ENCODE results near the gene EMC1.
"Not testable (repeated sequence)": the region's sequence is repeated elsewhere in the genome, so short reads cannot be mapped to it uniquely, and the experiment has no call there.

Gene EMC1

DNA sequence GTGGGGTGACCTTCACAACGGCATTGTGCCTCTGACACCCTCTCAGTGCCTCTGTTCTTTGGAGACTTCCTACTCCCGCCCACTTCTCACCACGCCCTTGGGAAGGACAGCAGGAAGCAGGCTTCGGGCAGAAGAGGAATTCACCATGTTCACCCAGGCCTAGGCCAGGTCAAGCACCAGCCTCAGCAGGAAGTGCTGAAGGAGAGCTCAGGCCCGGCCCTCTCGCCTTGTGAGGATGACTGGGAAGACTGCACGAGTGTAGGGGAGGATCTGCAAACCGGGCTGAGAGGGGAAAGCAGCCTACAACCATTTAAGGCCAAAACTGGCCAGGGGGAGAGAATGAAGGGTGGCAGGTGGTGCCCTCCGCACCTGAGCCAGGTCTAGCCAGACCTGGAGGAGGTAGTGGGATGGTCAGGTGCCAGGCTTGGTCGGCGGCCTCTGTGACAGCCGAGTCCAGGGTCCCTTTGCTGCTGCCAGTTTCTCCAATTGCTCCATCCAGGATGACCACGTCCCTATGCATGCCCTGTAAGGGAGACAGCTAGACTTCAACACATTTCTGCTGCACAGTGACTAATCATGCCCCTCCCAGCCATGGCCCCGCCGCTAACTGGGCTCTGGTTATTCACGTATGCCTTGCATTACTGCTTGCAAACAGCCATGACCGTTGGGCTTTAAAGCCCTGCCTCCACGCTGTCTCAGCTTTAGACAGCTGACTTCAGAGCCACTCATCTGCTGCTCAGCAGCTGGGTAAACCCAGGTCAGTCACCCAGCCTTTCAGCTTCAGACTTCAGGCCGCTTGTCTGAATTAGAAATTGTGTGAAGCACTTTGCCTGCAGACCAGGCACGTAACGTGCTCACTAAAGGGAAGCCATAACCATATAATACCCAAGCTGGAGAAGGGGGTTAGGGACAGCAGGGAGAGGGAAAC, 9.2 kb upstream of the EMC1 start:
- DNase-seq = no peak

DNA sequence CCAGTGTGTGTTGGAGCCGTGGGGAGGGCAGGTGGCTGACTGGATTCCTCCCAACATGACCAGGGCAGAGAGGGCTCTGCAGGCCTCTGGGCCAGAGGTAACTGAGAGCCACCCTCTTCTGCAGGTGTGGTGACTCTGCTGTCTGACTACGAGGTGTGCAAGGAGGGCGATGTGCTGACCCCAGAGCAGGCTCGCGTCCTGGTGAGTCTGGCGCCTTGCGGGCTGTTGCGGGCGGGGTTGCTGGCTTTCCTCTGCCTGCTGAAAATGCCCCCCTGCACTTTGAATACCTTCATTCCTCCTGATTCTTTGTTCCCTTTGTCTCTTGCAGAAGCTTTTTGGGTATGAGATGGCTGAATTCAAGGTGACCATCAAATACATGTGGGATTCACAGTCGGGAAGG, 7.0 kb upstream of the EMC1 start:
- DNase-seq = no peak

DNA sequence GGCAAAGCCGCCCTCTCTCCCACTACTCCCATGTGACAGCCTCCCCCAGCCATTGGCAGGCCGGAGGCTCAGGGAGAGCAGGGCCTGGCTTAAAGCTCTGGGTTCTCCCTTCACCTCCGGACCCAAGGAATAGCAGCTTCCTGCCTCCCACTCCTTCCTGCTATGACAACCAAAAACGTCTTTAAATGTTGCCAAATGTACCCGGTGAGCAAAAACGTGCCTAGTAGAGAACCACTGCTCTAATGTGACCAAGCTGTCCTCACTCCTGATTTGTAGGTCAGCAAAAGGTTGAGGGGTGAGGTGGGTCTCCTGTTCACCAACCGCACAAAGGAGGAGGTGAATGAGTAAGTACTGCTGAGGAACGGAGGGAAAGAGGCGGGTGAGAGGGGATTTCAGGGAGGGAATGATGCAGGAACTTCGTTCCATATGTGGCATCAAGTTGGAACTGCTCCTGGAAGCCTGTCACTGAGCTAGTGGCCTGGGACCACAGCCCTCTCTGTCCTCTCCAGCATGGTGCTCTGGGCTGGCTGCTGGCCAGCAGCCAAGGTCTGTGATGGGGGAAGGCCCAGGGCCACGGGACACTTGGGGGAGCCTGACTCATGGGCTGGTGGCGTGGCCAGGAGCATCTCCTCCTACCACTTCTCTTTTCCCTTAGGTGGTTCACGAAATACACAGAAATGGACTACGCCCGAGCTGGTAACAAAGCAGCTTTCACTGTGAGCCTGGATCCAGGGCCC, 6.0 kb upstream of the EMC1 start:
- no peak for DNase-seq

DNA sequence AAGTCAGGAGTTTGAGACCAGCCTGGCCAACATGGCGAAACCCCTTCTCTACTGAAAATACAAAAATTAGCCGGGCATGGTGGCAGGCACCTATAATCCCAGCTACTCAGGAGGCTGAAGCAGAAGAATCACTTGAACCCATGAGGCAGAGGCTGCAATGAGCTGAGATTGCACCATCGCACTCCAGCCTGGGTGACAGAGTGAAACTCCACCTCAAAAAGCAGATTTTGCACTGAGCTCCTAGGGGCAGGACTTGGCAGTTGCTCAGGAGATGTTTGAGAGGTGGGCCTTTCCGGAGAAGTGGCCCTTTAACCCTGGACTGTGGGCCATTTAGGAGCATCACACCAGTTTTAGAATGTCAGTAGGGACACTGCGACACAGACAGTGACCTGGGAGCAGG, 5.0 kb upstream of the EMC1 start:
- DNase-seq = not testable (repeated sequence)

DNA sequence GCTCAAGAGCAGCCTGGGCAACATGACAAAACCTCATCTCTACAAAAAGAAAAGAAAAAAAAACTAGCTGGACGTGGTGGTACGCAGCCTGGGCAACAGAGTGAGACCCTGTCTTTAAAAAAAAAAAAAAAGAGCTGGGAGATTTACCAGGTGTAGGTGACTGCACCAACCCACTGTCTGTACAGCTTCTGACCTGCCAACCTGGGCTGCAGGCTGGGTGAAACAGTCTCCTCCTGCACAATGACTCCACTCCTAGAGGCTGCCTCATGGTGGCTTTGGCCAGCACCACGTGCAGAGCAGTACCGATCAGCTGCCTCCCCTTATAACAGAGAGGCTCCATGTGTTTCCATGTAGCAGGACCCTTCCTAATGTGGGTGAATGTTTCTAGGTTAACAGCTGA, 4.0 kb upstream of the EMC1 start:
- no peak for DNase-seq

DNA sequence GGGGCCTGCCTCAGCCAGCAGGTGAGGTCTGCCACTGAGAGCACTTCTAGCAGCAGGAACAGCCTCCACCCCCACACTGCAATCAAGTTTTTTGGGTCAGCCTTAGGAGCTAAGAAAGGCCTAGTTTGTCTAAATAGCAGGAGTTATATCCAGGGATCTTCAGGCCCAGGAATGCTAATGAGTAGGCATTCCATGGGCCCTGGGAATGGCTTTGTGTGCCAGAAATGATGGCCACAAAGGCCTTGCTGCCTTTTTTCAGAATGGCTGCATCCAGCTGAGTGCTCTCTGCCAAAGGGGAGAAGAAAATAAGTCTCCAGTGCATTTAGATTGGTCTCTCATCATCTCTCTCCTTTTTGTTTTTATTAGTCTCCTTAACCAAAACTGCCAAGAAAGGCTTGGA, 3.1 kb upstream of the EMC1 start:
- no peak for DNase-seq

DNA sequence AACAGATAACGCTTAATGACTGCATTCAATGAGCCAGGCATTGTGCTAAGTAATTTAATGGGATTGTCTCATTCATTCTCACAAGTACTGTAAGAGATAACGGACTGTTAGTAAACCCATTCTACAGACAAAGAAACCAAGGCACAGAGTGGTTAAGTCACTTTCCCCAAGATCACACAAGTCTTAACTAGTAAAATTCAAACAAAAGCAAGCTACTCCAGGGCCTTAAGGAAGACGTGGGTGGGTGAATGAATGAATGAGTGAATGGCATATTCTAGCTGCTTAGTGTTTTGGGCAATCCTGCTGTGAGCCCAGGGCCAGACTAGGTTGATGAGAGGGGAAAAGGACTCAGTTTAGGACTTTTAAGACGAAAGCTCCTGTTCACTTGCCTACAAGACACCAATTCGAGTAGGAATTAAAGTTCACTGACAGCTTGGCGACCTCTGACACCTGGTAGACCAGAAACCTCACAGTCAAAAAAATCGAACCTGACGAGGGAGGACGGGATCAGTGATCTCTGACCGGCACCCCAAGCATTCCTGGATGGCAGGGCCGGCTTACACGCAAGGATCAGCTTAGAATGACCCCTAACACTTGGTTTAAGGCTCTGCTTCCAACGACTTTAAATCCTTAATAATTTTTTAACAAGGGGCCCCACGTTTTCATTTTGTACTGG, 557 bp downstream of the EMC1 start:
- DNase-seq = no peak

DNA sequence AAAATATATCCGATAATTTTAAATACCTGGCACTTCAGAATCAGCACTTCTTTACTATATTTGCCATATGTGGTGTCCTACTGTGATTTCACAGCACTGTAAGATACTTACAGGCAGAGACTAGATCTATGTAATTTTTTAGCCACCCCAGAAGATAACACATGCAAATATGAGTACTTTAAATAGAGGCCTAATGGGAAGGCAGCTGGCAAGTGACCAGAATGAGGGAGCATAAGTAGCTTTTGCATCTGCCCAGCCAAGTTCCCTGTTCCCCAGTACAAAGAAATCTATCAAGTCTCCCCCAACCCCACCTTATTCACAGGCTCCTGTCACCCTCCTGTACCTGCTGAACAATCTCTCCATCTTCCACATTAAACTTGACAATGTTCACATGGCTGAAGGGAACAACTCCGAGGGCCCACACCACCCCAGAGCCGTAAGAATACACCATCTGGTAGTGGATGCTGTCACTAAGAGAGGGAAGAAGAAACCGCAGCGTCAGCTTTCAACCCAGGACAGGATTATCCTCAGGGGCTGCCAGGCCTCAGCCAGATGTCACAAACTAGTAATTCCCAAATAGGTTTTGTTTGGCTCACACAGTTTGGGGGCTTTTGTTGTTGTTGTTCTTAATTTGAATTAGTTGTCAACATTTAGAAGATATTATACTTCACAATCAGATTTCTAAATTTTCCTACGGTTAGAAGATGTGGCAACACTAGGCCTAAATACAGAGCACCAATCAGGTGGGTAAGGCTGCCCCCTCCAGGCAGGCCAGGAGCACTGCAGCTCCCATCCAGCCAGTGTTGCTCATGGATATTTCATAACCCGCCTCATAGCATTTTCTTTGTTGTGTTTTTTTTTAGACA, 10.4 kb downstream of the EMC1 start:
- no peak for DNase-seq

DNA sequence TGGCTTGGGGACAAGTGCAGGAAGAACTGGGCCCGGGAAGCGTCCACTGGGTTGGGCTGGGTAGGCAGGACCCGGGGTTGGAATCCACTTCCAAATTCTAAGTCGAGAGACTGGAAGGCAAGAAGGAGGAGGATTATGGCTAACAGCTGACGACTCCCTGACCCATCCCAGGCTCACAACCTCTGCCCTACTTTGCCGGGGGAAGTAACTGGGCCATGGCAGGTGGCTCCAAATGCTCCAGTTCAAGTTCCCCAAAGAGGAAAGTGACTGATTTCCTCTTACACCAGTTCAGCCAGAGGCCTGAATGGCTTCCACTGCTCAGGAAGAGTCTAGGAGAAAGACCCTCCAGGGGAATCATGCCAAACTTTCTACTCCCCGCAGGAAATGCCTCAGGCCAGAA, 11.4 kb downstream of the EMC1 start:
- DNase-seq = no peak

DNA sequence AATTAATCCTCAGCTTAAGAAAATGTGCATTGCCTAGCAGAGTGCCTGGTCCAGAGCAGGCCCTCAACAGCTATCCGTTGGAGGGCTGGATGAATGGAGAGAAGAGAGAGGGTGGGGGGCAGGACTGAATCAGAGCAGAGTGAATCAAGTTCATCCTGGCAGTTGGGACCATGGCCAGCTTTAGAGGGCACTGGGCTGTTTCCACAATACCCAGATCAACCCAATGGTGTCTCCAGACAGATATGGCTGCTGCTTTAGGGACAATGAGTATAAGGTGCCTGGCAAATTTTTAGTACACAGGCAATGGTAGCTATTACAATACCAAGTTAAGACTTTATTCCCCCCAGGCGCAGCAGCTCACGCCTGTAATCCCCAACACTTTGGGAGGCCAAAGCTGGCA, 17.1 kb downstream of the EMC1 start:
- no peak for DNase-seq

DNA sequence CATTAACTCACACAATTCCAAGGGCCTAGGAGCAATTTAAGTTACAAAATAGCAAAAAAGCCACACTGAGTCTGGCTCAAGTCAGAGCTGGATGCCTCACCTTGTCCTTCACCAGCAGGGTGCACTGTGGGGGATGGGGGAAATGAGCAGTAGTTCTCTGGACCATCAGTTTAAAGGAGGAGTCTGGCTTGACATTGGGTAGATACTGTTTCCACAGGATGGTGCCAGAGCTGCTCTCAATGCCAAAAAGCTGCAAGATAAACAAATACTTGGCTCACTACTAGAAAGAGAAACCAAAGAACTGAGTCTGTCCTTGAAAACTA, 18.8 kb downstream of the EMC1 start:
- DNase-seq = no peak

DNA sequence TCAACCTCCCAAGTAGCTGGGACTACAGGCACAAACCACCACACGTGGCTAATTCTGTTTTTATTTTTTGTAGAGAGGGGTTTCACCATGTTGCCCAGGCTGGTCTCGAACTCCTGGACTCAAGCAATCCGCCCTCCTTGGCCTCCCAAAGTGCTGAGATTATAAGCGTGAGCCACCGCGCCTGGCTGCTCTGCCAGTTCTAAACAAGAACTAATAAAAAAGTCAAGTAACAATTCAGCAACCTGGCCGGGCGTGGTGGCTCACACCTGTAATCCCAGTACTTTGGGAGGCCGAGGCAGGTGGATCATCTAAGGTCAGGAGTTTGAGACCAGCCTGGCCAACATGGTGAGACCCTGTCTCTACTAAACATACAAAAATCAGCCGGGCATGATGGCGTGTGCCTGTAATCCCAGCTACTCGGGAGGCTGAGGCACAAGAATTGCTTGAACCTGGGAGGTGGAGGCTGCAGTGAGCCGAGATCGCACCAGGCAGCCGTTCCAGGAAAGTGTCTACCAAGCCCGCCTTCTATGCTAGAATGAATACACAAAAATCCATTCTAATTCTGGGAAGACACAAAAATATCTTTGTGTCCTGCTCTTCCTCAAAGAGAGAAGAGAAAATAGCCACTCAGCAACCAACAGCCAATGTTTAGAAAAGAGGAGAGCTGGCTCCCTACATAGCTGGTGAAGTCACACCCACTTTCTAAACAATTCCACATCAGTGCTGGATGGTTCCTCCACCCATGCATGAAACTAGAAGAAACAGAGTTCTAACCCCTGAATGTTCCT, 19.4 kb downstream of the EMC1 start:
- not testable (repeated sequence) for DNase-seq

DNA sequence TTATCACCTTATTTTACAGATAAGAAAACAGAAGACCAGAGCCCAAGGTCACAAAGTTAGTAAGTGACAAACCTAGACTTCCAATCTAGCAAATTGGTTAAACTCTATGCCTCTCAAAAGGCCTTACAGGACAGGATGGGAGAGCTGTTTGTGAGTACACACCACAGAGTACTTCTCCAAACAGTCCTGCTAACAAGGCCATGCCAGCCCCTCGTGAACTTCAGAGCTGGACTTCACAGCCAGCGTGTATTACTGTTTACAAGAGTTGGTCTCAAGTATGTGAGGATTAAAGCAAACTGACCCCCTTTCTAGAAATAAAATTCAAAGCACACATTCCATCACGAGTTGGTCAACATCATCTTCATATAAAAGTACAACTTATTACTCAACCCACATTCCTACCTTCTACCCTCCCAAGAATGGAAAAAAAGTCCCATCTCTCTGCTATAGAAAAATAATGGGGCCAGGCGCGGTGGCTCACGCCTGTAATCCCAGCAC, 21.4 kb downstream of the EMC1 start:
- no peak for DNase-seq

DNA sequence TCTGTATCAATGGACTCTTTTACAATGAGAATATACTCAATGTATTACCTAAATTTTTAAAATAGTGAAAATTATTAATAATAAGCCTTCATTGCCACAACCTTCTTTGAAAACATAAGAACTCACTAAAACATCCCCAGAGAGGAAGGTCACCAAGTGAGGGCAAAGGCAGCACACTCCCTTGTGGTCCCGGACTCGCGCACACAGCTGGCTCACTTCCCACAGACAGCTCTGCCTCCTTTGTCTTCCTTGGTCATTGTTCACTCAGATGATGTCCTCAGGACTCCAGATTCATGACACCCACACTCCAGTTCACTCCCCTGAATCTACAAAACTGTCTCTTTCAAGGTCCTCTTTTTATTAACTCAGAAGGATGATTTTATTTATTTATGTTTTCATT, 22.1 kb downstream of the EMC1 start:
- no peak for DNase-seq

DNA sequence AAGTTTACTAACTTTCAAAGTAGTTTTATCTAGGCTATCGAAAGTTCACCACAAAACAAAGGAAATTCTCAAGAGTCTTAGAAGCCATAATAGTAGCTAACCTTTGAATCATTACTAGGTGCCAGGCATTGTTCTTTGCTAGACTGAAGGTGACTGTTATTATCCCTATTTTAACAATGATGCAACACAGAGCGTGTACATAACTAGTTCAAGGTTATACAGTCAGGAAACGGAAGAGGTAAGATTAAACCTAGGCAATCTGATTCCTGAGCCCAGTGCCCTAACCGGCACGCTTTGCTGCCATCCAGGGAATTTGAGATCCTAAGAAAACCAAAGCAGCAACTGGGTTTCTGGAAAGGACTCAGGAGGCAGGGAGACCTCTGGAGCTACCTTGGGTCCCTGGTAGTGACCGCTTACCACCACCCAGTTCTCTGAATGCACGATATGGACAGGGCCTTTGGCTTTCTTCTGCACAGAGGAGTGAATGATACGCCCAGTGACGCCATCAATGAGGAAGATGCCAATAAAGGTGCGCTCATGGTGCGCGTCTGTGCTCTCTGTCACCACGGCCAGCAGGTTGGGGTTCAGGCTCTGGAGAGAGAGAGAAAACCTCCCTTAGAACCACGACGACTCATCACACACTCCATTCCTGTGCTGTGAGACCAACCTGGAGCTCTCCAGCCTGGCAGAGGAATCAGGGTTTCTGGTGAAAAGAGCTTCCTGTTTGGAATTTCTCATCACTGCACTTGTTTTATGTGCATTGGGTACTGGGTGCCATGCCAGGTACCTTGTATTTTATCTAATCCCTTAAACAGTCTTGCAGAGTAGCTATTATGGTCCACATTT, 28.1 kb downstream of the EMC1 start:
- no peak for DNase-seq

DNA sequence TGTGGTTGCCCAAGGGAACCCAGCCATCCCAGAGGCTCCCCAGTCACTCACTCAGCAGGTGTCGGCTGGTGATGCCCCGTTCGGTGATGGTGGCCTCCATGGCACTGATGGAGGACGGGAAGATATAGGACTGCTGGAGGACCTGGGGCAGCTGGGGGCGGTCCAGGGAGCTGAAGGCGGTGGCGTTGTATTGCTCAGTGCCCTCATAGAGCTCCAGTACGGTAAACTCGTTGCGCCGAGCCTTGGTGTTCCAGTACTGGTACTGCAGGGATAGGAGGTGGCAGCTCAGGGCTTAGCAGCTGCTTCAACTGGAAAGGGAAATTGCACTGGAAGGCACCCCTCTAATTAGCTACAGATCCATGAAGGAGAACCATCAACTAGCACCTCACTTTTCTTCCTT, 28.8 kb downstream of the EMC1 start:
- no peak for DNase-seq

DNA sequence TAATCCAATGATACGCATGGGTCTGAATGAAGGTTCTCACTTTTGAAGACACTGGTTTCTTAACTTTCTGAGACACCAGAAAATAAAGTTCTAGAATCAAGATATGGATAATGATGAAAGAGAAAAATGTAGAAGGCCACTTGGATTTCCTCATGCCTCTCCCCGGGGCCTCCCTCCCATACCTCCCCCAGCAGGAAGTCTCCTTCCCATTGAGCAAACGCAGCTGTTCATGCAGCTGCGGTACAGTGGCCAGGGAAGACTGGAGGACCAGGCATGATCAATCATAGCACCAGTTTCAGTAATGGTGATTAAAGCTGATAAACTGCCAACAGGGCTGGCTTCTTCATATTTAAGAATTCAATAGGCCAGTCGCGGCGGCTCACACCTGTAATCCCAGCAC, 30.3 kb downstream of the EMC1 start:
- no peak for DNase-seq

DNA sequence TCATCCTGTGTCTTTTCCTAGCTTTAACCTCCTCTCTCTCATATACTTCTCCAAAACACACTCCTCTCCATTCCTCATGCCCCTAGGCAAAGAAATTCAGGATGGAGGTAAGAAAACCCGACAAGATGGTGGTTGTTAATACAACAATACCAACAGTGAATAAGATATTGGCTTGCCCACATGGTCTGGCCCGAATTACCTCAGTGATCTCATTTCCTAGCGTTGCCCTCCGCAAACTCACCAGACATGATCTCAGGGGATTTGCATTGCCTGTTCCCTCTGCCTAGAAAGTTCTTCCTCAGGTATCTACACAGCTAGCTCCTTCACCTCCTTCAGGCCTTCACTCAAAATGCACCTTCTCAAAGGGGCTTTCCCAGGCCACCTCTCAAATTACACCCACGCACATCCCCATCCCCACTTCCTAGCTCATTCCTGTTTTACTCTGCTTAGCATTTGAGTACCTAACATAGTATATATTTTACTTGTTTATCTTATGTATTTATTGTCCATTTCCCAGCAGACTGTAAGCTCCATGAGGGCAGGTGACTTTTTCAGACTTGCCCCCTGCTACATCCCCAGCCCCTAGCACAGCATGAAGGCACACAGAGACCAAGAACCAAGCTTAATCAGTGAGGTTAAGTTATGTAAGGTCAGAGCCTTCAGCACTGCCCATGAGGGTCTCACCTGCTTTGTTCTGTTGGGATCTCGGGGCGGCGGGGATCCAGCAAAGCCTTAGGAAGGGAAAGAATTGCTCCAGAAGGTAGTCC, 31.1 kb downstream of the EMC1 start:
- DNase-seq = no peak

DNA sequence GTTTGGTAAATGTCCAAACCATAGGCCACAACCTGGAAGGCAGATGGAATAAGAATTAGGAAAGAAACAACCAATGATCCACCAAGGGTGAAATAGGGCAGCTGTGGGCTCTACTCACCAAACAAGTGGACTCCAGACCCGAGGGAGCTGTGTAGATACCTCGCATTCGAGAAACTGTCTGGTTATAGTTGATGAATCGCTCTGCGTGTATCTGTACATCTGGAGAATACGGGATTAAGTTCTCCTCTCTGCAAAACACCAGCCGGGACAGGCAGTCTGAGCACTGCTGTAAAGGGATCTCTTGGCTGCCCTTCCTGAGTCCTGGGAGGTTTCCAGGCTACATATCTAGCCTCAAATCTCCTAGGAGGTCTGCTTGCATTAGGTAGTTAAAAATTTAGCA, 31.9 kb downstream of the EMC1 start:
- DNase-seq = no peak

DNA sequence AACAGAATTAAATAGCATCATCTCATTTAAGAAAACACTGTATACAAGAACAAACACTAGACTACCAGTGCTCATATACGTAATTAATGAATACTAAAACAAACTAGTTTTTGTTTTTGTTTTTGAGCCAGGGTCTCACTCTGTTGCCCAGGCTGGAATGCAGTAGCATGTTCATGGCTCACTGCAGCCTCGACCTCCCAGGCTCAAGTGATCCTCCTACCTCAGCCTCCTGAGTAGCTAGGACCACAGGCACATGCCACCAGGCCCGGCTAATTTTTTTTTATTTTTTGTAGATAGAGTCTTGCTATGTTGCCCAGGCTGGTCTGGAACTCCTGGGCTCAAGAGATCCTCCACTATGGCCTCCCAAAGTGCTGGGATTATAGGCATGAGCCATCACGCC, 34.7 kb downstream of the EMC1 start:
- DNase-seq = not testable (repeated sequence)

Measured in NCI-H526 treated with DMSO at 0.1 percent for 48 hours (cell line).